ENCODE data around the gene DNAH12.
"Not testable (repeated sequence)": the region's sequence is repeated elsewhere in the genome, so short reads cannot be mapped to it uniquely, and the experiment has no call there.

The DNAH12 gene

GRCh38 chr3:57309769-57310360, 234.3 kb downstream of the DNAH12 start:
- no peak for DNase-seq (ENCODE audit: low read depth in 3 of 3)

GRCh38 chr3:57303520-57303919, 240.6 kb downstream of the DNAH12 start:
- DNase-seq (ENCODE audit: low read depth in 3 of 3), result not testable (repeated sequence)

GRCh38 chr3:57298041-57298440, 246.1 kb downstream of the DNAH12 start:
- DNase-seq (ENCODE audit: low read depth in 3 of 3), result no peak

- no peak for DNase-seq (ENCODE audit: low read depth in 3 of 3)
Measured at GRCh38 chr3:57292897-57293526, 251.1 kb downstream of the DNAH12 start.

- no peak for DNase-seq (ENCODE audit: low read depth in 3 of 3)
Measured at GRCh38 chr3:57292159-57292896, 251.8 kb downstream of the DNAH12 start, which contains the start of gene ASB14. Gene ASB14 (minus strand): TSS chr3:57292685. CDS start chr3:57292033, 652 bp downstream.

- DNase-seq (ENCODE audit: low read depth in 3 of 3), result no peak
Measured at GRCh38 chr3:57288403-57288802, 255.7 kb downstream of the DNAH12 start.

- DNase-seq (ENCODE audit: low read depth in 3 of 3), result no peak
Measured at GRCh38 chr3:57287205-57287604, 256.9 kb downstream of the DNAH12 start.

GRCh38 chr3:57283334-57283733, 260.8 kb downstream of the DNAH12 start:
- no peak for DNase-seq (ENCODE audit: low read depth in 3 of 3)

- no peak for DNase-seq (ENCODE audit: low read depth in 3 of 3)
Measured at GRCh38 chr3:57281715-57282114, 262.4 kb downstream of the DNAH12 start.

- no peak for DNase-seq (ENCODE audit: low read depth in 3 of 3)
Measured at GRCh38 chr3:57279685-57280084, 264.5 kb downstream of the DNAH12 start.

GRCh38 chr3:57278237-57278636, 265.9 kb downstream of the DNAH12 start:
- DNase-seq (ENCODE audit: low read depth in 3 of 3), result no peak

GRCh38 chr3:57275393-57275792, 268.8 kb downstream of the DNAH12 start:
- no peak for DNase-seq (ENCODE audit: low read depth in 3 of 3)

GRCh38 chr3:57274845-57275244, 269.3 kb downstream of the DNAH12 start:
- no peak for DNase-seq (ENCODE audit: low read depth in 3 of 3)

GRCh38 chr3:57268416-57268815, 275.7 kb downstream of the DNAH12 start:
- DNase-seq (ENCODE audit: low read depth in 3 of 3), result no peak

GRCh38 chr3:57261929-57262328, 282.2 kb downstream of the DNAH12 start:
- no peak for DNase-seq (ENCODE audit: low read depth in 3 of 3)

GRCh38 chr3:57261119-57261518, 283.0 kb downstream of the DNAH12 start:
- DNase-seq (ENCODE audit: low read depth in 3 of 3), result no peak

- no peak for DNase-seq (ENCODE audit: low read depth in 3 of 3)
Measured at GRCh38 chr3:57257678-57258077, 286.5 kb downstream of the DNAH12 start.

- no peak for DNase-seq (ENCODE audit: low read depth in 3 of 3)
Measured at GRCh38 chr3:57256844-57257243, 287.3 kb downstream of the DNAH12 start.

GRCh38 chr3:57252404-57252803, 291.7 kb downstream of the DNAH12 start:
- DNase-seq (ENCODE audit: low read depth in 3 of 3), result no peak

- no peak for DNase-seq (ENCODE audit: low read depth in 3 of 3)
Measured at GRCh38 chr3:57244946-57245345, 299.2 kb downstream of the DNAH12 start.
